ENCODE results near the gene DMXL1.

DMXL1 gene

DNA sequence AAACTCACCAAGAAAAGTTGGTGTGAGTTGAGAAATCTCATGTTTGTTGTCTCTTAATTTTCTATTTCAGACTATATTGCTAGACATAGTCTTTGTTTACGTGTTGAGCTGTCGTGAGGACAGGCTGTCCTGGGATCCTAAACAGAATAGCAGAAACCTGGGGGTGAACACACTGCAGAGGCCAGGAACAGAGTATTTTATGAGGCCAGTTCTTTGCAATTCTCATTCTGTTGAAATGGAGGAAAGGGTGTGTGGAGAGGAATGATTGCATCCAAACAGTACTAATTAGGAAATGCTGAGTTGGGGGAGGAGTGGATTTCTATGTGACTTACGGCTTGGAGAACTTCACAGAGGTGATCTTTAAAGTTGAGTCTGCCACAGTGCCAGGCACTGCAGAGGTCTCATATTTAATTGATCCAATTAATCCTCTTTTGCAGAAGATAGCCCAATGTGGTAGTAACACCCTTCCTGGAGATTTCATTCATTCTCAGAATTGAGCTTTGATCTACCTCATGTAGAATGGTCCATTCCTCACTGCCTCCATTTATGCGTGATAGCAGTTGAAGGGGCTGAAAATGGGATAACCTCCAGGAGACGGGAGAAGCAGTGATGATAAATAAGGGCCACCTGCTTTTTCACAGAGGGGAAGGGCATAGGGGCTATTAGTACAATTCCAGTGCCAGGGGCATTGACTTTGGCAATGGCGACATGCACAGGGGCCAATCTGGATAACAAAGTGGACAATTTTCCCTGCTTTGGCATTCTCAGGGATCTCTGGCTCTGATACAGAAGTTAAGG, 200.3 kb downstream of the DMXL1 start:
- no peak for DNase-seq (ENCODE audit: low spot score)

DNA sequence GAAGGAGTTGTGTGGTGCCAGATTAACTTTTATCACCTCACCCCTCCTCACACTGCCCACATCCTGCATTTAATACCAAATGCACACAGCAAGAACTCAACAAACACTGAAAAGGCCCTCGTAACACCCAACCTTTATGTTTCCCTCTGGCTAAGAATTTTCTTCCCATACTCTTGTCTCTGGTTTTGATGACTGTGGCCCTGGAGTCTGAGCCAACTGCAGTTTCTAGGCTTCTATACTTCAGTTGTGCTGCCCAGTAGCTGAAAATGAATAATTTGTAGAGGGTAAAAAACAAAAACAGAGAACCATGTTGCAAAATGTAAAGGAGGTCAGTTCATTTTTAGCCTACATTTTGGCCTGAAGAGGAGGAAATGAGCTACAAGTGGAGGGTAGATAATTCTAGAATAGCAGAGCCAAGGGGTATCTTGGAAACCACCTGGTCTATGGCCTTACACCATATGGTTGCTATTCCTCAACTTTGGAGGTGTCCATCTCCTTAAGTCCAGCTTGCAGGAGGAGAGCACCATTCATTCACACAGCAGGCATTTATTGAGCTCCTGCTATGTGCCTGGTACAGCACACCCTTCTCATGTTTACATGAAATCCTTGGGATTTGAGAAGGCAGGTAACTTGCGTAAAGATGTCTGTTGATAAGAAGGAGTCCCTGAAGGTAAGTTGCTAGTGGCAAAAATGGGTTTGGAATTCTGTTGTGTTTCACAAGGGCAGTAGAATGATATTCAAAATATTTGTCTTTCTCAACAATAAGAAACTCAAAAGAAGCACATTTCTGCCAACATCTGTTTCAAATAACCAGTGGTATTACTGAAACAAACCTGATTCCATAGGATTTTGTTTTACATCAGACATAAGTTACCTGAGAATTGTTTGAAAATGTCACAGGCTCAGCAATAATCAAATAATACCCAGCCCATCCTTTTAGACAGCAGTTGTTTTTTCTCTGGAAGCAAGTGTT, 201.2 kb downstream of the DMXL1 start:
- peak; percentile 36 for DNase-seq (ENCODE audit: low spot score)

DNA sequence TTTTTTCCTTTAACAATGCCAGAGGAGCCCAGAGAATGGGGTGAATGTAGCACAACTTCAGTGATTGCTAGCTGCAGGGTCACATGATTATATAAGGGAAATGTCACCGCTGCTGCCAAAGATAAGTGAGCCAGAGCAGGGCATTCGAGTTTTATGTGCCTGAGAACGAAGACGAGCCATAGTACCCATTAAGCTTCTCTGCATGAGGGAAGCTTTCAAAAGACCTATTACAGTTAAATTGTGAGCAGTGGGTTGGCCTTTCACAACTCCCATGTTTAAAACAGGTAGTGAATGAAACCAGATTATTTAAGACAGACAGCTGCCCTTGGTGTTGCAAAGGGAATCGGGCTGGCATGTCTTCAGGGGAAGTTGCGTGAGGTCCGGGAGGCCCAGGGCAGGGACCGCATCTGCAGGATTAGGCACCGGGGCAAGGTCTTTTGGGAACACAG, 202.5 kb downstream of the DMXL1 start:
- peak; percentile 46 for DNase-seq (ENCODE audit: low spot score)

DNA sequence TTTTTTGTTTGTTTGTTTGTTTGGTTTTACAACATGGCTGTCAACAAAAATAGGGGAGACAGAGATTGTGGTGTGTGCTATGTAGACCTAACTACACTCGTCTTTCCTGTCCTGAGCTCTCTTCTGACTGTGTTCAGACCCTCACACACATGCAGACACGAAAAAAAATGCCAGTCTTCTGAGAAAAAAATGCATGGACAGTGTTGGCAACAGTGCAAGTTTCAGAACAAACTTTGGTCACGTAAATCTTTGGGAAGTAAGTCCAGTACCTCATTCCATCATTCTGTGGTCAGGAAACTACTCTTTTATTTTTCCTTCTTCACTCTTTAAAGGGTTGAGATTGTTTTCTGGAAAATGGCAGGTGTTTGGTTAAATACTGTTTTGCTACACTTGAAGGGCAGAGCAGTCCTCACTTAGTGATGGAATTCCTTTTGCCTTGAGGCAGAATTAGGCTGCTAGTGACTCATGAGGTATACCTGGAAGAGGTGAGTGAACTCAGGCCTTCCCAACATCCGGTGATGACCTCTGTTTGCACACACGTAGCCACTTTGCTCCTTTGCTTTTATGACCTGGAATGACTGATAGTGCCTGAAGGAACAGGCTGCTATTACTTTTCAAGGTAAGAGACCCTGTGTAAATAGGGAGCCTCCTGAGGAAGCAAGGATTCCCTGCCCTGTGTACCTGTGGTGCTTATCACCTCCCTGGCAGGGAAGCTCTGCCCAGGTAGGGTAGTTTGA, 203.3 kb downstream of the DMXL1 start:
- no peak for DNase-seq (ENCODE audit: low spot score)

DNA sequence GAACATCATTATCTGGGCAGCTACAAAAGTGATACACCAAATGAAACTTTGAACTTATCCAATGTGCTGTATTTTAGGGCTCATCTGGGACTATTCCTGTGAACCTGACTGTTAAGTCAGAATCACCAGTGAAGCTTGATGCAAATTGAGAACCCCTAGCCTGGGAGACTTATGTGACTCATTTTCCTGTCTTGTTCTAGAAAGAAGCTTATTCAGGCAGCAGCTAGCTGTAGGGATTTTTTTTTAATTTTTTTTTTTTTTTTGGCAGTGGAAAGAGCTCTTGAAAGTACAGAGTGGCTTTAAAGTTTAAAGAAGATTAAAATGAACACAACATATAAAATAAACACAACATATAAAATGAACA, 203.9 kb downstream of the DMXL1 start:
- peak; percentile 80 for DNase-seq (ENCODE audit: low spot score)

DNA sequence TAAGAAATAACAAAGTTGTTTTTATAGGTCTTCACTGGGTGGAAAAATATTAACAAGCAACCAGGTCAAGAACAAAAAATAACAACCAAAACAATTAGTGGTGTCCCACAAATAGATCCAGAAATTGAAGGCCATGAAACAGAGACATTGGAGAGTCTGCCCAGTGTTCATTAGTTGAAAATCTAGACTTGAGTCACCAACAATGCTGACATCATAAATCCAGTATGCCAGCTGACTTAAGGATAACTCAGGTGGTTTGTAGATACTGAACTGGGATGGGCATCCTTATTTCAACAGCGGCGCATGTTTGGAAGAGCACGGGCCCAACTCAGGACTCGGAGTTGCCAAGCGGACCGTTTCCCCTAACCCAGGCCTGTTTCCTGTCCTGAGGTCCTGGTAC, 204.3 kb downstream of the DMXL1 start:
- no peak for DNase-seq (ENCODE audit: low spot score)

DNA sequence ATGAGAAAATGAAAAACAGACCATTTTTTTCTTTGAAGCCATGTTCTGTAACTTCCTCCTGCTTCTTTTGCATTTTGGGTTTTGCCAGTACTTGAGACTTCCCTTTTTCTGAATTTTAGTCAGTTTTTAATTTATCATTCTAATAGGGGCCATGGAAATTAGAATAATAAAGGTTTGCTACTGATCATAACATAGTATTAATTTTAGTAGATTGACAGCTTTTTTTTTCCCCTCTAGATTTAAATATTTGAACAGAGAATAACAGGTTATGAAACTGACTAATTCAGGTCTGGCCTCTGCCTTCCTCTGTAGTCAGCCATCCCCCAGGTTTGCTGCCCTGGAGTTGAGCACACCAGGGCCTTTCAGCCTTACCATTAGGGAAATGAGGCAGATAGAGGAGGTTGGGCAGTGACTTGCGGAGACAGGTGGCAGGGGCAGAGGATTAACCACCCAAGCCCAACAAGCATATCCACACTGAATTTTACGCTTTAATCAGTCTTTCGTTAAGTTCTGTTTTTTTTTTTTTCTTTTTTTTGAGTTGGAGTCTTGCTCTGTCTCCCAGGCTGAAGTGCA, 204.8 kb downstream of the DMXL1 start:
- no peak for DNase-seq (ENCODE audit: low spot score)

DNA sequence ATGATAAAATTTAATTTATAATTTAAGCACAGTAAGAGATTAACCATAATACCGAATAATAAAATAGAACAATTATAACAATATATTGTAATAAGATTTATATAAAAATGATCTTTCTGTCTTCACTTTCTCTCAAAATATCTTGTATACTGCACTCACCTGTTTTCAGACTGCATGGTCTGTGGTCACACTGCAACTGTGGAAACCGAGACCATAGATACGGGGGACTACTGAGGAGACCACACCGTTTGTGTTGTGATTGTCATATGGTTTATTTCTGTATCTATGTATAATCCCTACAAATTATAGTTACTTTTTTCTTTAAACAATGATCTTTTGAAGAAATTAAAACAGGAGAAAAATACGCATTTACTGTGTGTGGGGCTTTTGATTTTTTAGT, 206.1 kb downstream of the DMXL1 start:
- DNase-seq (ENCODE audit: low spot score), result no peak

DNA sequence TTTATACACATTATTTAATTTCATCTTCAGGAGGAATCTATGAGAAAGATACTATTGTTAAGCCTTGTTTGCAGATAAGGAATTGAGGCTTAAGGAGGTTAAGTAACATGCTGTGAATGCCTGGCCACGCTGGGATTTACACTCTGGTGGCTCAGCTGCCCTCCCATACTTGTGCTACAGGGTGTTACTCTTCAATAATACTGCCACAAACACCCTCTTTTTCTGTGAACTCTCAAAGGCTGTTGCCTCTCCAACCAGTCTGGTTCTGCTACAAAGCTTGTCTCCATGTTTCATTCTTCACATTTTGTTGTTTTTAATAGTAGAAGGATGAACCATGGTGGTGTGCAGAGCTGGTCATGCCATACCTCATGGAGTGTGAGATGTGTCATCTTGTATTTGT, 208.2 kb downstream of the DMXL1 start:
- no peak for DNase-seq (ENCODE audit: low spot score)

DNA sequence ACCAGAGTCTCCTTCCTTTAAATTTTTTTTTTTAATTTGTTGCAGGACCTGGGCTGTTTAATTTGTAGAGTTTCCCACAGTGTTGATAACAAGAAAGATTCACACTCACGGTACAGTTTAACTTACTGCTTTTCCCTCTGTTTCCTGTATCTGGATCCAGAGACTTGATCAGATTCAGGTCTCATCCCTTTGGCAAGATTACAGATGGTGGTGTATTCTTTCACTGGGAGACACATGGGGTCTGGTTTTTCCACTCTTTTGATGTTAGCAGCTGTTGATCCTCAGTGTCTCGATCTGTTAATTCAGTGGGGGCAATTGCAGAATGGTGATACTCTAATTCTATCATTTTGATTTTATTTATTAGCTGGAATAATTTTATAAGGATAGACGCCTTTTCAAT, 209.5 kb downstream of the DMXL1 start:
- no peak for DNase-seq (ENCODE audit: low spot score)

DNA sequence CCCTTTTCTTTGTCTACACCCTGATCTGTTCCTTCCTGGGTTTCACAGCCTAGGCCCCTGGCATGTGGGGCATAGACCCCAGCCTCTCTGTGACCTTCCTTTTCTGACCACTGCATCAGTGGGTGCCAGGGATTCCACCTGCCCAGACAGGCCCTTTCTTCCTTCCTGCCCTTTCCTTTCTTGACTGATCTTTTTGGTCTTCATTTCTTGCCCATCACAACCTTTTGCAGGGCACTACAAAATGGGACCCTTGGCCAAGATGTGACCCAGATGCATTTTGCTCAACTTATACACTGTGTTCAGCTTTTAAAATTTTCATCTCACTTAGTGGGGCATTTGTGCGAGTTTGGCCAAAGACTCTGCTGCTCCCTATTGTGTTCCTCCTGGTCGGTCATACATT, 211.7 kb downstream of the DMXL1 start:
- DNase-seq (ENCODE audit: low spot score), result no peak

DNA sequence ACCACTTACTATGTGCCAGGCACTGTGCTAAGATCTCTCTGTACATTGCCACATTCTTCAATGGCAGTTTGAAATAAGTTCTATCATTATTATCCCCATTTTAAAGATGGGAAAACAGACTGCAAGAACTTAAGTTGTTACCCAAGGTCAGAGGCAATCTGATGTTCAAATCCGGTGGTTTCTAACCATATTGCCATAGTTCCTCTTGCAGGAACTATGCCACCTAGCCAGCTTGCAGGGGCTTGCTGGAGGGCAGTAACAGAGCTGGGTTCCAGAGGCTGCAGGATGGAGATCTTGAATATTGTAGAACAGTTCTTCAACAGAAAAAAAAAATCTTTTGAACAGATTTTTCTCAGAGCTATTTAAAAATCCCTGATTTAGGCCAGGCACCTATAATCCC, 213.1 kb downstream of the DMXL1 start:
- DNase-seq (ENCODE audit: low spot score), result no peak

DNA sequence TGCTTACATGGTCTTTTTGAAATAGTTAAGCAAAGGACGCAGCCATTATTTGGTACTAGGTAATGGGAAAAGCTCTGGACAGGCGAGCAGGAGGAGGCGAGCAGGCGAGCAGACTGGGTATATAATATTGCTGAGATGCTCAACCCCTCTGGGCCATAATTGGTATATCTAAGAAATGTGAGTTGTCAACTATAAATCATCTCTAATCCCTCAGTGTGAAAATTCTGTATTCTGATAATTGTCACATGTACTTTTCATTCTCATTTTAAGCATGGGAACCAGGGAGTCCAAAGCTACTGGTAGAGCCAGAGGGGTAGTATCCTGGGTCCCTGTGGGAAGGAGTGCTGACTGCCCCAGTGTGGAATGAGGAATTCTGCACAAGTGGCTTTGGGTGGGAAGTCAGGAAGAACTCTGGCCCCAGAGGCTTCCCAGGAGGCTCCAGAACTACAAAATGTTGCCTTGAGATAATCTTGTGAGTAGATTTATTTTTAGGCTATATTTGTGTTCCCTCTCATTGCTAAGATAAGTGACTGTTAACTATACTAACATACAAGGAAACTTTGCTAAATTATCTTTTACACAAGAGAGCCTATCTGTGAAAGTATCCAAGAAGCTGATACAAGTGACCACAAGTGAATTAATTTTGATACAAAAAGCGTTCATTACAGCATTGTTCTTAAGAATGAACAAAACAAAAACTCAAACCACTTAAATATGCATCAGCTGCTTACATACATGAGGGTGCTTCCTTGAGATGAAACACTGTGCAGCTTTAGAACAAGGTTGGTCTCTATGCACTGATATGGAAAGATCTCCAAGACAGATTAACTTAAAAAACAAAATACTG, 214.4 kb downstream of the DMXL1 start:
- DNase-seq (ENCODE audit: low spot score), result no peak

DNA sequence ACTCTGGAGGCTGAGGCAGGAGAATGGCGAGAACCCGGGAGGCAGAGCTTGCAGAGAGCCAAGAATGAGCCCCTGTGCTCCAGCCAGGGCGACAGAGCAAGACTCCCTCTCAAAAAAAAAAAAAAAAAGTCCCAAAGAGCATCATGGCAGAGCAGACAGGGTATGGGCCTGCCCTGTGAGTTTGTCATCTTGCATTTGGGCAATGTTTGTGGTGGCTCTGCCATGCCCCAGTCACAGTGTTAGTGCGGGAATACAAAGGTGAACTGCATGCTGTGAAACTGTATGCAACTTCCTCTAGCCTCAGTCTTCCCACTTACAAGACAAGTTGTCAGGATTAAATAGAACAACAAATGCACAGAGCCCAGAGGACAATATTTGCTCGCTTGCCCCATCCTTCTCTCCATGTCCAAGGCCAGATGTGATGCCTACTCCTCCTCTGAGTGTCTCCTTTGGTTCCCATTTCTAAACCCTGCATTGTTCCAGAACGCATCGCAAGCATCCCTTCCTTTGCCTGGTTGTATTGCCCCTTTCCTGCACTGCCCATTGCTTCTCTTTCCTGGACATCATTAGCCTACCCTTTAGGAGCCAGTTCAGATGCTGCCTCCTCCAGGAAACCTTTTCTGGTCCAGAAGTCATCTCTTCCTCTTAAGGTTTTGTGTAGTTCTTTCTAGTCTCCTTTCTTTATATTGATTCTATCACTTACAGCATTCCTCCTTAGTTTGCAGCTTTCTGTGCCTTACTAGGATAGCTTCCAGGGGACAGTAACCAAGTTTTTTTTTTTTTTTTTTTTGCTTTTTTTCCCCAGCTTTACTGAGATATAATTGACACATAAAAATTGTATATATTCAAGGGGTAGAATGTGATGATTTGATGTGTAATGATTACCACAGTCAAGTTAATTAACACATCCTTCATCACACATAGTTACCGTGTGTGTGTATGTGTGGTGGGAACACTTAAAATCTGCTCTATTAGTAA, 215.9 kb downstream of the DMXL1 start:
- no peak for DNase-seq (ENCODE audit: low spot score)

DNA sequence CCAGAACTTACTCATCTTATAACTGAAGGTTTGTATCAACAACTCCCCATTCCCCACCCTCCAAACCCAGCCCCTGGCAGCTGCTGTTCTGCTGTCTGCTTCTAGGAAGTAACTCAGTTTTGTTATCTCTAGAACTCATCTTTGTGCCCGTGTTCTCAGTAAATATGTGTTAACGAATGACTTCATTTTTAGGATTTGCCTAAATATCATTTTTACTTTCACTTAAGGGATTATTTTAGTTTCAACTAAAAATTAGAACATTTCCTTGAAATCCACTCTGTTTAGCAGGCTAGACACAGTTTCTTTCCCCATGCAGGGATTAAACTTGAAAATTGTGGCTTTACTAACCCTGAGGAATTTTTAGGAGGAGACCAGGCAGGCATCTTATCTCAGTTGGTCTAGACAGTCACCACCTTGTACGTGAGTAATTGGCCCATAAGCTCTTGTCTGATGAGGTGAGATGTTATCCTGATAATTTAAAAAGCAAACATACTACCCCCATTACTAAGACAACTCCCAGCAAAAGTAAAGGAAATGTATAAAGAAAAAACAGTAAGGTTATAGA, 216.7 kb downstream of the DMXL1 start:
- peak; percentile 86 for DNase-seq (ENCODE audit: low spot score)

DNA sequence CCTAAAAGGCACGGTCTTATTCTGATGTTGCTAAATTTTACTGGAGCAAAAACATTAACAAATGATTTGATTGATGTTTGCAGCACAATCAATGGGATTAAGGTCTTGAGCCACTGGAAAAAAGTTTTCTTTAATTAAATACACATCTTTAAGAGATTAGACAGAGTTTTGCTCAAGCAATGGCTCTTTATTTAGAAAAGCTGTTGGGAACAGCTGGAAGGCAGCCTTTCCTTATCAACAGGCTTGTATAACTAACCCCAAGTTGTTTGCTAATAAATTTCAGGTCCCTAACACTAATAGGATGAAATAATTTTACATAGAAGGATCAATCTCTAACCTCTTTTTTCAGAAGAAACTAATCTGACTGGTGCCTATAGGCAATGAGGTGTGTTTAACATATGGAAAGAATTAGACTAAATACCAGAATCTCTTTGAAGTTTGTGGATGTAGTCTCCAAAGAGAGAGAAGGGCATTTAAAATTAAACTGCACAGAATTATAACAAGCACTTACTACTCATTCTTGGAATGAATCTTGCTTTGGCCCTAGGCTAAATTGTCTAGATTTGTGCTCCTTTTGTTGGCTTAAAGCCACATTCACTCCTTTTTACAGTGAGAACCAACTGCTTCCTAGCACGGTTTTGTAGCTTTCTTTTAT, 217.6 kb downstream of the DMXL1 start:
- DNase-seq (ENCODE audit: low spot score), result no peak

DNA sequence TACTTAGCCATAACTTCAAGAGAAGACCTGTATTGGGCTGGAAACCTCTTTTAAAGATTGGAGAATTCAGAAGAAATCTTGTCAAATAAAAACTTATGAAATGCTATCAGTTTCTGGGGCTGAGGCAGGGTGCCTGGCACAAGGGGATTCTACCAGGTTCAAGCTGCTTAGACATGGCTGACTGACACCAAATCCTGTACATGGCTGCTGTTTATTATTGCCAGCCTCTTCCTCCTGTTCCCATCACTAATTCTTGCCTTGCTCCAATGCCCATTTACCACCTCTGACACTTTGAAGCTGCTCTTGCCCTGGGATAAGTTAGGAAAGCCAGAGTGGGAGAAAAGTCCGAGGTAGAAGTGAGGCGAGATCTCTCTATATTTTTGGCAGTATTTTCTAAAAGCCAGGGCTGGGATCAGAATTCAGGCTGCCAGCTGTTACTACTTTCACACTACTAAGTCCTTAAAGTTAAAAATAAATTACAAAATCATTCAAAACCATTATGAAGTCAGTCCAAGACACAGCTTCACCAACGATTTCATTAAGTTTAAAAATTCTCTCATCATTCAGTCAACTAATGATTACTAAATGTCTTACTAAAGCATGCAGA, 218.7 kb downstream of the DMXL1 start:
- DNase-seq (ENCODE audit: low spot score), result no peak

DNA sequence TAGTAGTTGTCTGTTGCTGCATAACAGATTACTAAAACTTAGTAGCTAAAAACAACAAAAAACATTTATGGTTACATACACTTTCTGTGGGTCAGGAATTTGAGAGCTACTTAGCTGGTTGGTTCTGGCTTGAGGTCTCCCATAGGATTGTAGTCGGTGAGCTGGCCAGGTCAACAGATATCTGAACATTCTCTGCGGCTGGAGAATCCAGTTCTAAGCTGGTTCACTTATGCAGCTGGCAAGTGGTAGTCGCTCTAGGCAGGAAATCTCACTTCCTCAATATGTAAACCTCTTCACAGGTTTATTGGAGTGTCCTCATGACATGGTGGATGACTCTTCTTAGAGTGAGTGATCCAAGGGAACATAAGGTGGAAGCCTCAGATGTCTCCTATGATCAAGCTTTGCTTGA, 219.3 kb downstream of the DMXL1 start:
- DNase-seq (ENCODE audit: low spot score), result no peak

DNA sequence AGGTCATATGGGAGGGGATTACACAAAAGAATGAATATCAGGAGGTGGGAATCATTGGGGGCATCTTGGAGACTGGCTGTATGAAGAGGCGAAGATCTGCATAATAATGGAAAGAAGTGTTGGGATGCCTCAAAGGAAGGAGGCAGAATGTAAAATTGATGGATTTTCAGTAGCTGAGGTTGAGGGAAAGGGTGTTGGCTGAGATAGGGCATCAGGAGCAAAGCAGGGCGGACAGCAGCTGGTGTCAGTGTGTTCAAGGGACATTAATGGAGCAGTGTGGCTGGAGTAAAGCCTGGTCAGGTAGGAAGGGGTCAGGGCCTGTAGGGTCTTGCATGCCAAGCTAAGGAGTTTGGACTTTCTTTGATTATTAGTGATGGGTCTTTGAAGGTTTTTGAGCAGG, 219.7 kb downstream of the DMXL1 start:
- DNase-seq (ENCODE audit: low spot score), result no peak
